A673 (cell line): Measurements from ENCODE around the gene ODAD2. TPM values are rescaled to one million over a fixed set of nuclear protein-coding genes. Genes with fewer than 3 reads are reported as not detected.
"Not testable (repeated sequence)": the region's sequence is repeated elsewhere in the genome, so short reads cannot be mapped to it uniquely, and the experiment has no call there.

Experiments
- BruUV-seq: library from RNA; stranded (reverse); fragments of 400-500 nt; replicated peaks from 2 replicates; lab custom pipeline; 2021; lab: Mats Ljungman, UMichigan
- CTCF ChIA-PET: fragments of 300-600 bp; sonication (Branson Sonifier 250); formaldehyde crosslinking; loops from one replicate; lab custom pipeline; 2022; ENCODE audit warnings: antibody characterized with exemption; lab: Charles Lee
- POLR2A ChIA-PET: fragments of 300-600 bp; sonication (Branson Sonifier 250); formaldehyde crosslinking; loops from one replicate; lab custom pipeline; 2022; ENCODE audit warnings: antibody characterized with exemption; ENCODE audit not compliant: low non-redundant PET; lab: Charles Lee
- DNase-seq: peaks from one replicate; pipeline ENCODE4 v3.0.0-alpha.2; 2015; ENCODE audit warnings: low spot score
- H3K27ac ChIP-seq: fragments of 200-600 bp; sonication (generic); 2 replicates; pipeline ENCODE4 v1.5.1; 2016; ENCODE audit warnings: mixed run types, low read depth, mild to moderate bottlenecking, mixed read lengths, antibody characterized with exemption, low read length; ENCODE audit not compliant: poor library complexity, severe bottlenecking
- H3K27me3 ChIP-seq: fragments of 200-600 bp; sonication (generic); replicated peaks from 2 replicates; pipeline ENCODE4 v1.6.1; 2017; ENCODE audit warnings: mixed run types, low read depth, mild to moderate bottlenecking, mixed read lengths, antibody characterized with exemption, low read length; ENCODE audit not compliant: insufficient read depth, poor library complexity
- H3K36me3 ChIP-seq: fragments of 200-600 bp; sonication (generic); 2 replicates; pipeline ENCODE4 v1.6.1; 2016; ENCODE audit warnings: mixed run types, mild to moderate bottlenecking, mixed read lengths, antibody characterized with exemption, low read length; ENCODE audit not compliant: insufficient read depth, poor library complexity, severe bottlenecking
- H3K4me1 ChIP-seq: fragments of 200-600 bp; sonication (generic); 2 replicates; pipeline ENCODE4 v1.6.1; 2017; ENCODE audit warnings: mixed run types, mild to moderate bottlenecking, mixed read lengths, antibody characterized with exemption, low read length; ENCODE audit not compliant: insufficient read depth, poor library complexity, severe bottlenecking
- H3K4me3 ChIP-seq: fragments of 200-600 bp; sonication (generic); 2 replicates; pipeline ENCODE4 v1.5.1; 2016; ENCODE audit warnings: low read depth, mixed run types, mild to moderate bottlenecking, mixed read lengths, low read length; ENCODE audit not compliant: poor library complexity, severe bottlenecking
- H3K9me3 ChIP-seq: fragments of 200-600 bp; sonication (generic); 2 replicates; pipeline ENCODE4 v1.6.1; 2016; ENCODE audit warnings: mixed run types, low read depth, mild to moderate bottlenecking, mixed read lengths, antibody characterized with exemption, low read length; ENCODE audit not compliant: poor library complexity, severe bottlenecking
- CTCF ChIP-seq: fragments of 300-800, 200-600 bp; sonication (generic); conservative IDR thresholded peaks from 2 replicates; pipeline ENCODE4 v1.5.1; 2017; ENCODE audit warnings: low read depth, mild to moderate bottlenecking, antibody characterized with exemption, low read length, moderate library complexity, mixed read lengths
- EZH2 ChIP-seq: fragments of 200-600 bp; sonication (generic); IDR thresholded peaks from 2 replicates; pipeline ENCODE4 v1.6.1; 2017; ENCODE audit warnings: borderline replicate concordance, low read depth, mild to moderate bottlenecking, mixed read lengths, antibody characterized with exemption, low read length; ENCODE audit not compliant: poor library complexity, severe bottlenecking
- intact Hi-C: fragments of 100-400 bp; cut with micrococcal nuclease; formaldehyde crosslinking; loops from one replicate; pipeline ENCODE4 v1.10.0; 2022; ENCODE audit not compliant: unreplicated experiment
- total RNA-seq: library from RNA; stranded (reverse); gene quantifications from 2 replicates; pipeline ENCODE4 v1.2.3, GENCODE V29; 2021

ODAD2 gene
- total RNA-seq, 1 experiment from 2014 or later, result 1.2 TPM

- Histone ChIP-seq H3K27me3 (no peaks in the 10 kb centered on the region), H3K9me3 (no peaks in the 10 kb centered on the region), H3K4me1 (no peaks in the 10 kb centered on the region), H3K36me3 (no peaks in the 10 kb centered on the region), H3K4me3 (no peak overlapping the region), H3K27ac (no peak overlapping the region)
- POLR2A ChIA-PET, result no interaction called here
- DNase-seq, result peak; percentile 58
- TF ChIP-seq CTCF, result no peak
- TF ChIP-seq EZH2, result no peak
- no TSS peak for BruUV-seq
- CTCF ChIA-PET, result no interaction called here
- intact Hi-C loops, result no loop called here
Observed at GRCh38 chr10:27911539-27911938, 87.3 kb downstream of the ODAD2 start.

GRCh38 chr10:27911011-27911410 lies 87.9 kb downstream of the ODAD2 start:
- Histone ChIP-seq H3K4me3 (no peak overlapping the region), H3K36me3 (no peaks in the 10 kb centered on the region), H3K9me3 (no peaks in the 10 kb centered on the region), H3K4me1 (no peaks in the 10 kb centered on the region), H3K27me3 (no peaks in the 10 kb centered on the region), H3K27ac (no peak overlapping the region)
- CTCF ChIA-PET, result no interaction called here
- TF ChIP-seq EZH2 (no peak), CTCF (no peak)
- BruUV-seq, result no TSS peak
- no peak for DNase-seq
- intact Hi-C loops, result no loop called here
- POLR2A ChIA-PET, result no interaction called here

- no peak for DNase-seq
- BruUV-seq, result no TSS peak
Observed at GRCh38 chr10:27908231-27908630, 90.6 kb downstream of the ODAD2 start.

GRCh38 chr10:27899485-27899884 lies 99.4 kb downstream of the ODAD2 start:
- intact Hi-C loops, result loop anchor here (2.0 kb wide), 1 partner anchor 43 kb away; no protein-coding TSS in a partner anchor
- DNase-seq, H3K27me3 ChIP-seq, H3K4me3 ChIP-seq, H3K9me3 ChIP-seq, H3K4me1 ChIP-seq, BruUV-seq, CTCF ChIA-PET, POLR2A ChIA-PET, H3K36me3 ChIP-seq, H3K27ac ChIP-seq: not testable (repeated sequence)

More at GRCh38 chr10:27908231-27908630, 90.6 kb downstream of the ODAD2 start:
- Histone ChIP-seq H3K27ac (no peak overlapping the region), H3K9me3 (no peaks in the 10 kb centered on the region), H3K4me1 (no peaks in the 10 kb centered on the region), H3K4me3 (no peak overlapping the region), H3K36me3 (no peaks in the 10 kb centered on the region), H3K27me3 (no peaks in the 10 kb centered on the region)
- intact Hi-C loops, result no loop called here
- POLR2A ChIA-PET, result no interaction called here
- CTCF ChIA-PET, result no interaction called here
- TF ChIP-seq EZH2, result no peak
- TF ChIP-seq CTCF, result no peak
